CD4-positive, alpha-beta T cell treated with Interleukin-6 for 4 hours (primary cell): ENCODE results near the gene MRPL19.

ENCODE experiments used
- DNase-seq: peaks from one replicate; pipeline ENCODE4 v3.0.0-alpha.2; 2020; ENCODE audit warnings: mixed read lengths

Gene MRPL19

GRCh38 chr2:75646583-75647425 lies at the start of gene MRPL19:
MRPL19 (plus strand) TSS chr2:75646783; CDS start chr2:75646808, 25 bp downstream.
- peak; percentile 80 for DNase-seq

GRCh38 chr2:75596784-75597183 lies 49.8 kb upstream of the MRPL19 start:
- DNase-seq = no peak

GRCh38 chr2:75597949-75598348 lies 48.6 kb upstream of the MRPL19 start:
- DNase-seq = no peak

GRCh38 chr2:75598589-75599155 lies 47.9 kb upstream of the MRPL19 start:
- no peak for DNase-seq

GRCh38 chr2:75600461-75601011 lies 46.0 kb upstream of the MRPL19 start:
- DNase-seq = no peak

- no peak for DNase-seq
Measured at GRCh38 chr2:75602724-75603342, 43.8 kb upstream of the MRPL19 start.

GRCh38 chr2:75603477-75603876 lies 43.1 kb upstream of the MRPL19 start:
- no peak for DNase-seq

GRCh38 chr2:75604484-75604883 lies 42.1 kb upstream of the MRPL19 start:
- DNase-seq = no peak

GRCh38 chr2:75605770-75606529 lies 40.6 kb upstream of the MRPL19 start:
- no peak for DNase-seq

GRCh38 chr2:75606761-75607399 lies 39.7 kb upstream of the MRPL19 start:
- DNase-seq = no peak

- no peak for DNase-seq
Measured at GRCh38 chr2:75607400-75607798, 39.2 kb upstream of the MRPL19 start.

- DNase-seq = no peak
Measured at GRCh38 chr2:75607988-75608683, 38.4 kb upstream of the MRPL19 start.

GRCh38 chr2:75608684-75609333 lies 37.8 kb upstream of the MRPL19 start:
- peak; percentile 59 for DNase-seq

- DNase-seq = no peak
Measured at GRCh38 chr2:75609334-75609689, 37.3 kb upstream of the MRPL19 start.

- no peak for DNase-seq
Measured at GRCh38 chr2:75609937-75610508, 36.6 kb upstream of the MRPL19 start.

GRCh38 chr2:75610671-75611070 lies 35.9 kb upstream of the MRPL19 start:
- no peak for DNase-seq

- DNase-seq = no peak
Measured at GRCh38 chr2:75612108-75612861, 34.3 kb upstream of the MRPL19 start.

GRCh38 chr2:75612862-75613243 lies 33.7 kb upstream of the MRPL19 start:
- no peak for DNase-seq

GRCh38 chr2:75614162-75614651 lies 32.4 kb upstream of the MRPL19 start:
- no peak for DNase-seq

- DNase-seq = no peak
Measured at GRCh38 chr2:75616406-75616805, 30.2 kb upstream of the MRPL19 start.
